NCI-H2029 (cell line): ENCODE results near the gene GPC3.

Experiments
- DNase-seq: peaks from one replicate; lab custom pipeline; 2025; lab: John Stamatoyannopoulos, UW

The GPC3 gene

DNA sequence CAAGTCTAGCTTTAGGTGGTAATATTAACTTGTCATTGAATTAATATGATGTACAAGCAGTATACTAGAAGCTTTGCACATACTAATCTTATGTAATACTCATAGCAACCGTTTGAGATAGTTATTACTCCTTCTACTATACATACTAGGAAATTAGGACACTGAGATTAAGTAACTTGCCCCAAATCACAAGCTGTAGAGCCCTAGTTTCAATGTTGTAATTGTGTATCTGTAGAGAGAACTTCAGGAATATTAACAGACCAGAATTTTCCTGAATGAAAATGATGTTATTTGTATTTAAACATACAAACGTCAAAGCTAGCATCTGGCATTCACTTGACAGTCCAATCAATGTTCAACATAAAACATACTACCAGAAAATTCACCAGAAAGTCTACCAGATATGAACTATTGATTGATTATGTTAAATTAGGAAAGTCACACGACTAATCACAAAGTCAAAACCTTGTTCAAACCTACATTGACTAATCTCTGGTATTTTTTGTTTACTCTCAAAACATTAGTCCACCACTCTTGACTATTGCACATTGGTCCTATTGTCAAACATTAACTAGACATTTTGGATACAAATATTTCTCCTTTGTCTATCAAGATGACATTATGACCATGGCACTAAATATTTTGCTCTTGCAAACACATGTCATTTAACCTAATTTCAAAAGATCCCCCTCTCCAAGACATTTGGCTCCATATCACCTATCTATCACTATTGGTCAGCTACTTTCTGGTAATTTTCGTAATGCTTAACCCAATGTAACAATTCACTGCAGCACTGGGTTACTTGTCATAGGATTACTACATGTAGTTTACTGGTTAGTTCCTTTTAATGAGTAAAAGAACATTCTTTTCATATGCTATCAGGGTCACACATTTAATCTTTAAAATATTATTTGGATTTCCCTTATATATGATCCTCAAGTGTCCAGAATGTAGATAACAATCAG is 100.7 kb downstream of the GPC3 start:
- DNase-seq, result no peak

- no peak for DNase-seq
Measured at GRCh38 chrX:133881893-133882292, 103.5 kb downstream of the GPC3 start.

DNA sequence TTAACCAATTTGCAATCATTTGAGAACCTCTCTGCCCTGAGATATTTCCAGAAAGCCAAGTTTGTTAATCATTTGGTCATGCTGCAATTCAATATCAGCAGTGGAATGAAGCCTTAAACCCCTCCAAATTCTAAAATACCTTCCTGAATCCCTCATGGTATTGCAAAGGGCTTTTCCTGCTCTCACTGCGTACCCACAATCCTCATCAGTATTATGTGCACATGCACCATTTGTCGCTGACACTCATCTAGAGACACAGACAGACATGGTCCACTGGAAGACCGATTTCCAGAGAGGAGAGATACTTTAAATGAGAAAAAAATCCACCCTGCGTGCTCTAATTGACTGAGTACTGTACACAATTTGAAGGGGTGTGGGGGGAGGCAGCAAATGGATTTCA is 104.4 kb downstream of the GPC3 start:
- DNase-seq, result no peak

GRCh38 chrX:133880032-133880443 is 105.4 kb downstream of the GPC3 start:
- no peak for DNase-seq

- no peak for DNase-seq
Measured at GRCh38 chrX:133878710-133879109, 106.7 kb downstream of the GPC3 start.

DNA sequence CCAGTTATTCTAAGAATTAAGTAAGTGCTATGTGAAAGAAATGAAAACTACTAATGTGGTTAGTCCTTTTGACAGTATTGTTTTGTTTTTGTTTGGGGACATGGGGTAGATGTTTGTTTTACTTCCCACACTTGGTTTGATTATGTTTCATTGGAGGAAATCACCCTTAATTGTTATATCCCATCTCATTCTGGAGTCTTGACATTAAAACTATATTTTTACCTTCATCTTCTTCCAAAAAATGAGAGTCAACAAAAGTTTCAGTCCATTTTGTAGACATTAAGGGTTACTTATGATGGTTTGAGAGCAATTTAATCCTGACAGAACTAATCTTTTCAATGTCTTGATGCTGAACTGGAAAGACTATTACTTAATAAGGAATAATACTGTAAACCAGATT is 108.7 kb downstream of the GPC3 start:
- no peak for DNase-seq

GRCh38 chrX:133869270-133869669 is 116.1 kb downstream of the GPC3 start:
- no peak for DNase-seq

DNA sequence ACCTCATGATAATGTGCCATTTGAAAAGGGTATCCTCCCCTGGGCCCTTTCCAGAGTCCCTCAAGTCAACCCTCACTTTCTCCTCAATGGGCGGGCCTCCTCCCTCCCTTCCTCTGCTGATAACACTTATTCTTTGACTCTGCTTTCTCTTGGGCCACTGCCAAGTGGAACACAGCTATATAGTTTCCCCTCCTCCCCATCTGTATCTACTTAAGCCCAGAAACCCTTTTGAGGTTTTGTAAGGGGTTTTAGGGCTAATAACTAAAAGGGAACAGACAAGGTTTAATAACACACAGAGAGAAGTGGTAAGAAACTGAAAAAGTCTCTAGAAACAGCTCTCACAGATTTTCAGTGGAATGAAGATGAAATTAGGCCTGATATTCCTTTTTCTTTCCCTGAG is 116.7 kb downstream of the GPC3 start:
- no peak for DNase-seq

DNA sequence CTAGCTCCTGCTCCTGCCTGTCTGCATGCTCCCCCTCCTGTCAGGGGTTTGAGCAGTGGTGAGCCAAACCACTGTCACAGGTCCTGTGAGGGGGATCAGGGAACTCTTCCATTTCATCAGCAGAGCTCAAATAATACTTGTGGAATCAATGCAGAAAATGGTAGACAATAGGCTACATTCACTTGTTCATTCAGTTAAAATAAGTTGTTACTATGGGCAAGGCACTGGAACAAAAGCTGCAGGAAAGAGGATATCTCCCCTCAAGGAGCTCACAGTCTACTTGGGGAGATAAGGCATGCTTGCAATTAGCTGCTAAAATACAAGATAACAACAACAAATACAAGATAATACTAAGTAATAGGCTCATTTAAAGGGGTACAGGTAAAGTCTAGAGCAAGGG is 117.1 kb downstream of the GPC3 start:
- no peak for DNase-seq

DNA sequence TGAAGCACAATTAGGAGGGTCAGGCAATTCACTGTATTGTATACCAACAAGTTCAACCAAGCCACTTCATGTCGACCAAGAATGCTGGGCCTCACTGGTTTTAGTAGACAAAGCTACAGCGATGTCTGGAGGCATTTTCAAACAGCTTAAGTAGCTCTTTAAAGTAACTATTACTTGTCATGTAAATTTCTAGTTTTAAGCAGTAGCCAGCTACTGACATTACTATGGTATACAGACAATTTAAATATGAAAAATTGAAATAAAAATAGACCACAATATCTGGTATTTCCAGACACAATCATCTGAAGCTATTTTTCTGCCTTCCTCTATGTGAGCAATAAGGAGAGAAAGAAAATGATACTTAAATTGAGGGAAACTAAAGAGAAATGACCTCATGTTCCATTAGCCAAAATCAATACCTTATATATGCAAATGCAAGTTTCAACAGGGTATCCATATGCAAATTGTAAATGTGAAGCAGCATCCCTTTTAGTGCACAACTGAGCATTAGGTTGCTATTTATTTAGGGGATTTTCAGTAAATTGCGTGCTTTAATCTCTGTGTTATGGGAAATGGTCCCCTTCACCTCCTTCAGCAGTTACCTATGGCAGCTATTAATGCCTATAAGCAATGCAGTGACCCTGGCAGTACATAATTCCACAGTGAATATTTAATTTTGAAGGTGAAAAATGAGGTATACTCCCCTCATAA is 119.5 kb downstream of the GPC3 start:
- DNase-seq, result no peak

DNA sequence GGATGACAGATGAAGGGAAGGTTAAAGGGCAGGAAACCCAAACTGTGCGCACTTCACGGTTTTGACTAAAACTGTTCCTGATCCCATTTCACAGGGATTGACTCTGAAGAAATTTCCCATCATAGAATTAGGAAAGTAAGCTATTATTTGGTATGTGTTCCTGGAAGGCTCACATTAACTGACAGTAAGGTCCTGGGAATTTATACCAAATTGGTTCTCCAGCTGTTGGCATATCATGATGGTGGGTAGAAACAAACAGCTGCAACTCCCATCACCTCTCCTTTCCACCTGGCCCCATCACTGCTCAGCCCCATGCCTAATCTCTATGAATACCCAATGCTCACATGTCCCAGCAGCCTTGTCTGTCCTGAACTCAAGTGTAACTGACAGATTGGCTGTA is 121.2 kb downstream of the GPC3 start:
- DNase-seq, result no peak

DNA sequence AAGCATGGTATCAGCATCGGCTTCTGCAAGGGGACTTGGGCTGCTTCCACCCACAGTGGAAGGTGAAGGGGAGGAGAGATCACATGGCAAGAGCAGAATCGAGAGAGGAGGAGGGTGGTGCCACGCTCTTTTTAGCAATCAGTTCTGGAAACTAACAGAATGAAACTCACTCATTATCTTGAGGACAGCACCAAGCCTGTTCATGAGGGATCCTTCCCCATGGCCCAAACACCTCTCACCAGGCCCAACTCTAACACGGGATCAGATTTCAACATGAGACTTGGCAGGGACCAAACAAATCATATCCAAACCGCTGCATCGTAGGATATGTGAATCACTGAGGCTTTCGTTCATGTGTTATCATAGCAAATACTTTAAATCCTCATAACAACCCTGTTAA is 125.5 kb downstream of the GPC3 start:
- DNase-seq, result peak; percentile 38

- no peak for DNase-seq
Measured at GRCh38 chrX:133859336-133859735, 126.1 kb downstream of the GPC3 start.

DNA sequence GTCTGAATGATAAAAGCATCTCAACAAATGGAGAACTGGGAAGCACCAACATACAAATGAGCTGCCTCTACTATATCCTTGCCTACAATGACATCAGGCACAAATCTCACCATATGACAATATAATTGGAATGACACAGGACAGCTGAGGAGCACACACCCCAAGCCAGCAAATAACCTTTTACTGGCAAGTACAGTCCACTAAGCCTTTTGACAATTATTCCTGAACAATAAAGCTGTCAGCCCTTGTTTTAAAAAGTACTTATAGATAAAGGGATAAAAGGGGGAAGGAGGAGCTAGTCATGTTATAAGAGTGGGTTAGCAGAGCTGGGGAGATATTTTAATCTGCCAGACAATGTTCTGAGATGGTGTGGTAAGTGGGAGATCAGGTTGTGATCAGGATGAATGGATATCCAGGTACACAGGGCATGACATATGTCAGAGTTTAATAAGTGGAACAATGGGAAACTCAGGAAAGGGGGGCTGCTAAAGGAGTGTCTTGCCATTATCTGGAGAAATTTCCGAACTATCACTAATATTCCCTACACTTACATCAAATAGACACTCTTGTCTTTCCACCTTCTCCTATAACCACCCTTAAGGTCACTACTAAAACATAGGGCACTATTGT is 127.6 kb downstream of the GPC3 start:
- no peak for DNase-seq

DNA sequence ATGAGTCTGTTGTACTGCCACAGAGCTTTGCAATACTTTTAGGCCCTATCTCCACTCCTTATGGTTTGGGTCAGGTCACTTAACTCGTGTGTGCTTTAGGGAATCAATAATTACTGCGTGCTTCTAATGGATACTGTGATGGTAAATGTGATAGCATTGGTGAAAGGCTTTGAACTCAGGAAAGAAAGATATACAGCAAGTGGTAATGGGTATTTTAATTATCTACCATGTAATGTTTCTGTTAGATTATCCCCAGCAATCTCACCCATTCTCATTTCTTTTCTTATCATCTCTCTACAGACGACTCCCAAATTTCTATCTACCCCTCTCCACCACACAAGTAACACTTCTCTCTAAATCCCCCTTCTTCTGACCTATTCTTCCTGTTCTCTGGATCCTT is 128.6 kb downstream of the GPC3 start:
- no peak for DNase-seq

GRCh38 chrX:133854290-133854689 is 131.1 kb downstream of the GPC3 start:
- no peak for DNase-seq

DNA sequence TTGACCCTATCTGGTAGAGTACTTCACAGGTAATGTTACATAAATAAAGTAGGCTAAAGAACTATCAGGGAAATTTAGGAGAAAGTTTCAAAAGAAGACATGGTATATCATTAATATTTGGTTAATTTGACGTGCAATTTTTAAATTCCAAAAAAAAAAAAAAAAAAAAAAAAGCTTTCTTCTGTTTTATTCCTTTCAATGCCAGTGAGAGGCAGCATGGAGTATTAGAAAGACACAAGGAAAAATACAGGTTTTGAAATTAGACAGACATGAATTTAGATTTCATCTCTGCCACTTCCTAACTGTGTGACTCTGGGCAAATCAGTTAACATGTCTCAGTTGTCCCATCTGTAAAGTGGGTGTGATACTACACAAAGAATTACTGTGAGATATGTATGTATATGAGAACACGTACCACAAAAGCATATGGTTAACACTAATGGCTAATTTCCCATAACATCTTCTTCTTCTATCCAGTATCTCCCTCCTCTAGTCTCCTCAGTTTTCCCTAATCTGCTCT is 132.5 kb downstream of the GPC3 start:
- DNase-seq, result no peak

GRCh38 chrX:133852401-133852800 is 133.0 kb downstream of the GPC3 start:
- DNase-seq, result no peak

- no peak for DNase-seq
Measured at GRCh38 chrX:133850399-133850798, 135.0 kb downstream of the GPC3 start.

DNA sequence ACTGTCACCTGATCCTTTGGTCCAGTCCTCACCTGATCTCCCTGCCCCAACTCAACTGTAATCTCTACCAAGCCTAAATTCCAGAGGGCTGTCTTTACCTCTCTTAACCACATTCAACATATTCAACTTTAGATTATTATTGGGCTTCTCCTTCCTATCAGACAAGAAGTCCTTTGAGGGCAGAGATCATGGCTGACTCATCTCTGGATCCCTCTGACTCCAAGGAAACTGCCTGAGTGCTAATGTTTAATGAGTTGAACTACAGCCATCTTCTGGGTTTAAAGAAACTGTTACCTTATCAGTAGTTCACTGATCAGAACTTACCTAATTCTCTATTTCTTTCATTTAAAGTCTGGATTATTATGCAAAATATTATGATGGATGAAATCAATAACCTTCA is 135.7 kb downstream of the GPC3 start:
- no peak for DNase-seq

GRCh38 chrX:133847340-133847994 is 137.9 kb downstream of the GPC3 start:
- no peak for DNase-seq

GRCh38 chrX:133846311-133846710 is 139.1 kb downstream of the GPC3 start:
- DNase-seq, result no peak
